Large intestine (tissue), 3 donors: ENCODE results near the gene SAMD7. TPM values are rescaled to one million over a fixed set of nuclear protein-coding genes. Genes with fewer than 3 reads are reported as not detected.

ENCODE experiments used
- DNase-seq, 2 donors: peaks; one replicate each; pipeline versions ENCODE4 v3.0.0 to v3.0.0-alpha.2; 2013
- H3K27ac ChIP-seq: one replicate; pipeline ENCODE4 v1.5.1; 2013; ENCODE audit warnings: low read length
- H3K27me3 ChIP-seq: 2 replicates; pipeline ENCODE4 v1.6.1; 2013; ENCODE audit warnings: low read length; ENCODE audit not compliant: control insufficient read depth, insufficient read depth
- H3K36me3 ChIP-seq: 2 replicates; pipeline ENCODE4 v1.6.1; 2013; ENCODE audit warnings: low read length; ENCODE audit not compliant: control insufficient read depth, insufficient read depth
- H3K4me1 ChIP-seq: one replicate; pipeline ENCODE4 v1.6.1; 2013; ENCODE audit warnings: low read length; ENCODE audit not compliant: control insufficient read depth, insufficient read depth
- H3K4me3 ChIP-seq: one replicate; pipeline ENCODE4 v1.5.1; 2013; ENCODE audit warnings: low read length
- H3K9me3 ChIP-seq: one replicate; pipeline ENCODE4 v1.6.1; 2013; ENCODE audit warnings: mild to moderate bottlenecking, low read depth, low read length, moderate library complexity; ENCODE audit not compliant: control insufficient read depth
- whole genome bisulfite sequencing: methylation state at CpG from one replicate; pipeline ENCODE4 v1.1.5; 2013; ENCODE audit warnings: low lambda C conversion rate; ENCODE audit not compliant: insufficient coverage; 5-methylcytosine and 5-hydroxymethylcytosine counted together
- polyA plus RNA-seq: library from polyadenylated mRNA; unstranded; fragments of 120-200 nt; gene quantifications from one replicate; pipeline ENCODE4 v1.2.1, GENCODE V29; 2013

Gene SAMD7
- polyA plus RNA-seq, 1 donor, result not detected

GRCh38 chr3:169965562-169966427 lies 54.4 kb downstream of the SAMD7 start:
- peak in 1 of 2 donors; percentile 1 for DNase-seq
- Histone ChIP-seq H3K4me3 (peak overlapping the region; percentile 86), H3K27ac (peak overlapping the region; percentile 90), H3K27me3 (no peaks in the 10 kb centered on the region), H3K36me3 (peaks cover 2% of the 10 kb centered on the region), H3K4me1 (peaks cover 13% of the 10 kb centered on the region), H3K9me3 (no peaks in the 10 kb centered on the region)
- WGBS, result 75% methylated on average over 1 of the region's 21 CpGs

- Histone ChIP-seq H3K4me1 (peaks cover 13% of the 10 kb centered on the region), H3K9me3 (no peaks in the 10 kb centered on the region), H3K27me3 (no peaks in the 10 kb centered on the region), H3K4me3 (peak within 1 kb of the TSS; percentile 86), H3K36me3 (peaks cover 9% of the 10 kb centered on the region), H3K27ac (peak within 1 kb of the TSS; percentile 90)
- WGBS, result no CpG with 5 or more reads among the region's 37 CpGs
- peak; percentile 92 to 95 for DNase-seq
Measured at GRCh38 chr3:169966428-169966950, 55.1 kb downstream of the SAMD7 start, which contains the start of gene SEC62. TSS of gene SEC62 (plus strand) at chr3:169966807. CDS start at chr3:169966823, 16 bp downstream.

- peak; percentile 30 to 77 for DNase-seq
- peaks cover 13% of the 10 kb centered on the region for H3K4me1 ChIP-seq
- 92% methylated on average over 2 of the region's 44 CpGs for WGBS
Measured at GRCh38 chr3:169966951-169967915, 55.9 kb downstream of the SAMD7 start.

GRCh38 chr3:169968224-169968885 lies 57.0 kb downstream of the SAMD7 start:
- Histone ChIP-seq H3K4me1 (peaks cover 13% of the 10 kb centered on the region), H3K27ac (no peak overlapping the region)

More at GRCh38 chr3:169966951-169967915, 55.9 kb downstream of the SAMD7 start:
- peak overlapping the region; percentile 86 for H3K4me3 ChIP-seq
- H3K9me3 ChIP-seq, result no peaks in the 10 kb centered on the region
- no peaks in the 10 kb centered on the region for H3K27me3 ChIP-seq
- peak overlapping the region; percentile 90 for H3K27ac ChIP-seq
- peaks cover 10% of the 10 kb centered on the region for H3K36me3 ChIP-seq

GRCh38 chr3:169969174-169970095 lies 58.1 kb downstream of the SAMD7 start:
- no peaks in the 10 kb centered on the region for H3K27me3 ChIP-seq
- 92% methylated on average over 2 of the region's 5 CpGs for WGBS
- no peaks in the 10 kb centered on the region for H3K9me3 ChIP-seq
- peaks cover 13% of the 10 kb centered on the region for H3K4me1 ChIP-seq
- H3K27ac ChIP-seq, result no peak overlapping the region
- H3K4me3 ChIP-seq, result no peak overlapping the region
- no peak for DNase-seq
- peaks cover 16% of the 10 kb centered on the region for H3K36me3 ChIP-seq

More at GRCh38 chr3:169968224-169968885, 57.0 kb downstream of the SAMD7 start:
- DNase-seq, result no peak
- Histone ChIP-seq H3K9me3 (no peaks in the 10 kb centered on the region), H3K27me3 (no peaks in the 10 kb centered on the region), H3K36me3 (peaks cover 12% of the 10 kb centered on the region), H3K4me3 (no peak overlapping the region)
- 14% methylated on average over 1 of the region's 2 CpGs for WGBS

- H3K4me1 ChIP-seq, result peaks cover 8% of the 10 kb centered on the region
Measured at GRCh38 chr3:169970847-169971246, 59.5 kb downstream of the SAMD7 start.

GRCh38 chr3:169971522-169971921 lies 60.1 kb downstream of the SAMD7 start:
- no peaks in the 10 kb centered on the region for H3K27me3 ChIP-seq
- H3K4me3 ChIP-seq, result no peak overlapping the region
- 100% methylated on average over 1 of the region's 2 CpGs for WGBS
- no peaks in the 10 kb centered on the region for H3K9me3 ChIP-seq
- H3K36me3 ChIP-seq, result peaks cover 23% of the 10 kb centered on the region
- H3K4me1 ChIP-seq, result peaks cover 7% of the 10 kb centered on the region
- DNase-seq, result no peak
- H3K27ac ChIP-seq, result no peak overlapping the region

More at GRCh38 chr3:169970847-169971246, 59.5 kb downstream of the SAMD7 start:
- H3K4me3 ChIP-seq, result no peak overlapping the region
- no peaks in the 10 kb centered on the region for H3K27me3 ChIP-seq
- WGBS, result no CpG with 5 or more reads among the region's 1 CpG
- H3K9me3 ChIP-seq, result no peaks in the 10 kb centered on the region
- no peak for DNase-seq
- no peak overlapping the region for H3K27ac ChIP-seq
- H3K36me3 ChIP-seq, result peaks cover 20% of the 10 kb centered on the region

- H3K9me3 ChIP-seq, result no peaks in the 10 kb centered on the region
- peaks cover 57% of the 10 kb centered on the region for H3K36me3 ChIP-seq
- peak; percentile 13 to 61 for DNase-seq
- no peak overlapping the region for H3K4me3 ChIP-seq
- no peaks in the 10 kb centered on the region for H3K4me1 ChIP-seq
- WGBS, result 20% methylated on average over 1 of the region's 2 CpGs
- peak overlapping the region; percentile 61 for H3K27ac ChIP-seq
- no peaks in the 10 kb centered on the region for H3K27me3 ChIP-seq
Measured at GRCh38 chr3:169980055-169980454, 68.7 kb downstream of the SAMD7 start.

GRCh38 chr3:169984292-169984691 lies 72.9 kb downstream of the SAMD7 start:
- peaks cover 59% of the 10 kb centered on the region for H3K36me3 ChIP-seq
- no peak overlapping the region for H3K27ac ChIP-seq

More at GRCh38 chr3:169984292-169984691, 72.9 kb downstream of the SAMD7 start:
- H3K27me3 ChIP-seq, result no peaks in the 10 kb centered on the region
- H3K4me3 ChIP-seq, result no peak overlapping the region
- no peaks in the 10 kb centered on the region for H3K4me1 ChIP-seq
- H3K9me3 ChIP-seq, result no peaks in the 10 kb centered on the region
- no CpG with 5 or more reads among the region's 3 CpGs for WGBS
- peak; percentile 31 to 59 for DNase-seq
